H1 (cell line): Measurements from ENCODE around the gene BMPR1A. TPM values are rescaled to one million over a fixed set of nuclear protein-coding genes. Genes with fewer than 3 reads are reported as not detected.
A peak's percentile ranks its signal among the peaks of the same experiment; 100 is the strongest.

ENCODE experiments used
- CTCF ChIA-PET: fragments of 300-600 bp; sonication (Branson Sonifier 250); formaldehyde crosslinking; loops from one replicate; lab custom pipeline; 2021; ENCODE audit not compliant: partially characterized antibody; lab: Charles Lee
- POLR2A ChIA-PET: fragments of 300-600 bp; sonication (Branson Sonifier 250); formaldehyde crosslinking; loops from one replicate; lab custom pipeline; 2021; ENCODE audit warnings: inconsistent platforms; ENCODE audit not compliant: partially characterized antibody; lab: Charles Lee
- DNase-seq, 2 experiments: peaks; one replicate each; pipeline versions ENCODE4 v3.0.0 to v3.0.0-alpha.2; 2010 to 2022; ENCODE audit warnings: low spot score in 2 of 2, low read depth in 1 of 2, mixed read lengths in 1 of 2
- FAIRE-seq: peaks from 2 replicates; lab custom pipeline; 2011; peaks lifted over from hg19 to GRCh38; lab: Jason Lieb, UNC
- H2AFZ ChIP-seq: 2 replicates; pipeline ENCODE4 v1.8.1; 2012; ENCODE audit warnings: low read length, inconsistent platforms
- H2AK5ac ChIP-seq: 2 replicates; pipeline ENCODE4 v1.6.1; 2013; ENCODE audit warnings: low read depth, low read length
- H2BK120ac ChIP-seq: replicated peaks from 2 replicates; pipeline ENCODE3; 2013; ENCODE audit warnings: low read depth, low read length, inconsistent platforms
- H2BK12ac ChIP-seq: 2 replicates; pipeline ENCODE4 v1.6.1; 2013; ENCODE audit warnings: low read depth, low read length
- H2BK15ac ChIP-seq: 2 replicates; pipeline ENCODE4 v1.6.1; 2013; ENCODE audit warnings: low read length
- H2BK20ac ChIP-seq: 2 replicates; pipeline ENCODE4 v1.6.1; 2013; ENCODE audit warnings: low read length
- H2BK5ac ChIP-seq: 2 replicates; pipeline ENCODE4 v1.6.1; 2013; ENCODE audit warnings: low read depth, low read length
- H3K14ac ChIP-seq: 2 replicates; pipeline ENCODE4 v1.6.1; 2013; ENCODE audit warnings: inconsistent platforms; ENCODE audit not compliant: insufficient read length
- H3K18ac ChIP-seq: 2 replicates; pipeline ENCODE4 v1.6.1; 2013; ENCODE audit warnings: low read length; ENCODE audit errors: extremely low read depth
- H3K23ac ChIP-seq: 2 replicates; pipeline ENCODE4 v1.6.1; 2013; ENCODE audit warnings: inconsistent platforms; ENCODE audit not compliant: insufficient read length
- H3K23me2 ChIP-seq: 2 replicates; pipeline ENCODE4 v1.6.1; 2013; ENCODE audit warnings: low read depth, low read length
- H3K27ac ChIP-seq: 2 replicates; pipeline ENCODE4 v1.6.1; 2011; ENCODE audit warnings: low read depth, low read length, inconsistent platforms
- H3K27me3 ChIP-seq, 4 experiments: replicated peaks in 1 of 4; 1 replicate in 1 of 4; 2 replicates in 3 of 4; pipeline versions ENCODE4 v1.6.1 to v1.8.1; 2011 to 2013; ENCODE audit warnings: low read length in 3 of 4, mild to moderate bottlenecking in 3 of 4, inconsistent platforms in 2 of 4, mixed read lengths in 2 of 4, moderate library complexity in 1 of 4; ENCODE audit not compliant: control insufficient read depth in 3 of 4, insufficient read depth in 3 of 4; ENCODE audit errors: extremely low read depth in 1 of 4
- H3K36me3 ChIP-seq, 4 experiments: 2 replicates each; pipeline versions ENCODE4 v1.6.1 to v1.8.1; 2011 to 2013; ENCODE audit warnings: mild to moderate bottlenecking in 4 of 4, low read length in 3 of 4, moderate library complexity in 2 of 4, control low read depth in 1 of 4, inconsistent platforms in 1 of 4; ENCODE audit not compliant: insufficient read depth in 4 of 4, control insufficient read depth in 2 of 4
- H3K4ac ChIP-seq: replicated peaks from 2 replicates; pipeline ENCODE3; 2013; ENCODE audit warnings: low read length, low read depth, mixed read lengths, inconsistent platforms; ENCODE audit not compliant: insufficient read length
- H3K4me1 ChIP-seq, 4 experiments: replicated peaks in 1 of 4; 1 replicate in 1 of 4; 2 replicates in 3 of 4; pipeline versions ENCODE4 v1.6.1 to v1.8.1; 2011 to 2013; ENCODE audit warnings: low read length in 3 of 4, inconsistent platforms in 2 of 4, mixed read lengths in 1 of 4; ENCODE audit not compliant: insufficient read depth in 4 of 4, control insufficient read depth in 3 of 4
- H3K4me2 ChIP-seq, 2 experiments: 2 replicates each; pipeline versions ENCODE4 v1.6.1 to v1.8.1; 2011 to 2013; ENCODE audit warnings: low read depth in 2 of 2, low read length in 2 of 2, control low read depth in 1 of 2, inconsistent platforms in 1 of 2, mild to moderate bottlenecking in 1 of 2; ENCODE audit not compliant: insufficient read depth in 1 of 2
- H3K4me3 ChIP-seq, 4 experiments: fragments of 200-600, 300-600 bp in 1 of 4; sonication (generic), shearing (Covaris generic), sonication (Bioruptor Twin) in 1 of 4; 2 replicates each; pipeline versions ENCODE4 v1.5.1 to v1.8.1; 2011 to 2016; ENCODE audit warnings: low read length in 4 of 4, low read depth in 3 of 4, control low read depth in 2 of 4, inconsistent platforms in 2 of 4, mild to moderate bottlenecking in 2 of 4, mixed read lengths in 1 of 4, moderate library complexity in 1 of 4; ENCODE audit not compliant: insufficient read depth in 2 of 4; ENCODE audit errors: extremely low read depth in 1 of 4
- H3K56ac ChIP-seq: replicated peaks from 2 replicates; pipeline ENCODE3; 2013; ENCODE audit warnings: low read depth, mild to moderate bottlenecking, mixed read lengths, low read length, inconsistent platforms; ENCODE audit not compliant: insufficient read length
- H3K79me1 ChIP-seq: 2 replicates; pipeline ENCODE4 v1.6.1; 2013; ENCODE audit warnings: low read depth, low read length, control low read depth
- H3K79me2 ChIP-seq, 2 experiments: 2 replicates each; pipeline versions ENCODE4 v1.6.1 to v1.8.1; 2012 to 2013; ENCODE audit warnings: low read length in 2 of 2, mild to moderate bottlenecking in 2 of 2, inconsistent platforms in 1 of 2; ENCODE audit not compliant: insufficient read depth in 2 of 2, control insufficient read depth in 1 of 2
- H3K9ac ChIP-seq, 4 experiments: replicated peaks in 1 of 4; 1 replicate in 1 of 4; 2 replicates in 3 of 4; pipeline versions ENCODE4 v1.6.1 to v1.8.1; 2011 to 2013; ENCODE audit warnings: low read depth in 3 of 4, low read length in 3 of 4, control low read depth in 2 of 4, mild to moderate bottlenecking in 2 of 4, moderate library complexity in 2 of 4, inconsistent platforms in 1 of 4; ENCODE audit errors: extremely low read depth in 1 of 4
- H3K9me3 ChIP-seq, 2 experiments: 2 replicates each; pipeline versions ENCODE4 v1.6.1 to v1.8.1; 2012 to 2013; ENCODE audit warnings: mild to moderate bottlenecking in 2 of 2, moderate library complexity in 2 of 2, control low read depth in 1 of 2, inconsistent platforms in 1 of 2, low read depth in 1 of 2, low read length in 1 of 2, mixed read lengths in 1 of 2; ENCODE audit not compliant: insufficient read depth in 2 of 2
- H4K20me1 ChIP-seq, 2 experiments: replicated peaks in 1 of 2; 2 replicates each; pipeline versions ENCODE3 to v1.8.1; 2011 to 2013; ENCODE audit warnings: inconsistent platforms in 2 of 2, low read length in 2 of 2, mild to moderate bottlenecking in 1 of 2; ENCODE audit not compliant: insufficient read depth in 2 of 2, control insufficient read depth in 1 of 2
- H4K5ac ChIP-seq: 2 replicates; pipeline ENCODE4 v1.6.1; 2013; ENCODE audit warnings: low read length, low read depth, mixed read lengths, inconsistent platforms; ENCODE audit not compliant: insufficient read length
- H4K8ac ChIP-seq: 2 replicates; pipeline ENCODE4 v1.8.0; 2013; ENCODE audit warnings: mild to moderate bottlenecking, moderate library complexity, low read length, inconsistent platforms; ENCODE audit not compliant: insufficient read depth; ENCODE audit errors: extremely low read depth
- H4K91ac ChIP-seq: replicated peaks from 2 replicates; pipeline ENCODE3; 2013; ENCODE audit warnings: low read length, mixed read lengths, inconsistent platforms; ENCODE audit not compliant: insufficient read length
- KDM5A ChIP-seq: fragments of 200-600 bp; IDR thresholded peaks from 2 replicates; pipeline ENCODE4 v1.7.1; 2012; ENCODE audit warnings: mild to moderate bottlenecking, low read length, inconsistent platforms, mixed read lengths
- WGBS, 2 experiments: shearing (Covaris generic) in 1 of 2; methylation state at CpG; one replicate each; pipeline versions ENCODE4 v1.1.6 to v1.1.7; 2013 to 2015; ENCODE audit warnings: low lambda C conversion rate in 2 of 2, mixed read lengths in 2 of 2, inconsistent platforms in 1 of 2, low coverage in 1 of 2, missing lambda C conversion rate in 1 of 2; ENCODE audit not compliant: insufficient replicate concordance in 2 of 2, insufficient coverage in 1 of 2, insufficient read length in 1 of 2; ENCODE audit errors: extremely low coverage in 1 of 2, missing lambda C conversion rate in 1 of 2; 5-methylcytosine and 5-hydroxymethylcytosine counted together
- polyA plus RNA-seq, 7 experiments: library from polyadenylated mRNA; depleted of rRNA in 3 of 7; stranded (reverse) in 5 of 7; unstranded in 2 of 7; fragments of >200 nt in 5 of 7; fragments of 200-250 nt in 2 of 7; gene quantifications; 1 replicate in 5 of 7; 2 replicates in 1 of 7; 4 replicates in 1 of 7; pipeline versions ENCODE4 v1.2.1 to v1.2.3, GENCODE V29; 2011 to 2013; ENCODE audit warnings: missing spikeins in 2 of 7, mixed read lengths in 2 of 7
- total RNA-seq: library from RNA; stranded (reverse); fragmentation: NEBNext Ultra II Directional; extraction: Animal tissue kit (Norgen Biotek cat#: 25700); gene quantifications from 2 replicates; pipeline ENCODE4 v1.2.1, GENCODE V29; 2021

BMPR1A gene
- total and polyA plus RNA-seq, 2 of the 8 experiments (the other 6 are each of a cell fraction or from before 2014, with no cell fraction given): 34.4 to 129 TPM

DNA sequence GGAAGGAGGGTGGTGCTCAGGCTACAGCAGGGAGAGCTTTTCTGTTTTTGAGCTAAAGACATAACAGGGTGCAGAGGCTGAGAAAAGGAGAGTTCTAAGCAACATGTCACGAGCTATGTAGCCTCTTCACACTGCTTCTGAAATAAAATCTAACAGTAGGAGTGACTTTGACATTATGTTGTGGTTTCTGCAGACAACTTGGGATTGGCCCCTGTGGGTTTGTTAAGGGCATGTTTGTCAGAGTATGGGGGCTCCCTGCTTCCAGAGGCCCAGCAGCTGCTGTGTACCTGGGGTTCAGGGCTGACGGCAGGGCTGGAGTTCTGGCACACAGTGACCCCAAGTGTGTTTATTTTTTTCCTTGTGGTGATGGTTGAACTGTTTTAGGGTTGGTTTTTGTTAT, 176.3 kb downstream of the BMPR1A start:
- CTCF ChIA-PET: interaction anchor here (0.8 to 1.0 kb wide), 2 partner anchors 10 to 28 kb away, joined by 3 to 4 read pairs; no protein-coding TSS in a partner anchor

More for the DNA sequence above, 176.3 kb downstream of the BMPR1A start:
- peaks cover 0 to 1% of the 10 kb centered on the region in 2 experiments for H4K20me1 ChIP-seq
- FAIRE-seq: no peak
- no peak overlapping the region for H3K4me2 ChIP-seq
- no peak overlapping the region for H4K5ac ChIP-seq
- no peaks in the 10 kb centered on the region for H3K27me3 ChIP-seq
- no peak overlapping the region for H2AFZ ChIP-seq
- no peak overlapping the region for H2BK15ac ChIP-seq
- H3K4me3 ChIP-seq: no peak overlapping the region
- H3K23me2 ChIP-seq: no peaks in the 10 kb centered on the region
- 0 out of 2 replicates have a peak overlapping the region, but pooled peaks have one; percentile 19 for H3K27ac ChIP-seq
- no peak overlapping the region for H4K8ac ChIP-seq
- H3K18ac ChIP-seq: no peak overlapping the region
- no peaks in the 10 kb centered on the region for H3K79me1 ChIP-seq
- H3K14ac ChIP-seq: no peak overlapping the region
- H2BK12ac ChIP-seq: no peak overlapping the region
- H3K4me1 ChIP-seq: no peaks in the 10 kb centered on the region
- H2BK20ac ChIP-seq: no peak overlapping the region
- 91% methylated on average over 2 of the region's 2 CpGs; no CpG with 5 or more reads in 1 of the 2 experiments for WGBS, 2 experiments
- H3K9ac ChIP-seq: no peak overlapping the region
- H3K79me2 ChIP-seq: no peaks in the 10 kb centered on the region
- H3K4ac ChIP-seq: no peak overlapping the region
- H2AK5ac ChIP-seq: no peak overlapping the region
- H4K91ac ChIP-seq: no peak overlapping the region
- no peak overlapping the region for H2BK120ac ChIP-seq
- POLR2A ChIA-PET: interaction anchor here (1.3 kb wide), 1 partner anchor 36 kb away, joined by 5 read pairs; the partner anchor contains the start of gene ADIRF
- H3K23ac ChIP-seq: no peak overlapping the region
- no peak for DNase-seq
- H3K9me3 ChIP-seq: no peaks in the 10 kb centered on the region
- H2BK5ac ChIP-seq: no peak overlapping the region
- TF ChIP-seq KDM5A: no peak
- H3K36me3 ChIP-seq: peaks cover 0 to 34% (median 14%) of the 10 kb centered on the region in 4 experiments; a peak in 6 of 8 replicates
- no peak overlapping the region for H3K56ac ChIP-seq
